HepG2 (cell line): Measurements from ENCODE around the gene PLLP. TPM values are rescaled to one million over a fixed set of nuclear protein-coding genes. Genes with fewer than 3 reads are reported as not detected.

Experiments
- ATF1 ChIP-seq: IDR thresholded peaks from 2 replicates; pipeline ENCODE4 v1.6.1; 2016; ENCODE audit warnings: mild to moderate bottlenecking, control low read depth
- CENPT ChIP-seq: sonication (generic); formaldehyde crosslinking; IDR thresholded peaks from 2 replicates; pipeline ENCODE4 v1.8.0; 2022; ENCODE audit warnings: low read depth, mild to moderate bottlenecking, moderate library complexity, missing genetic modification reagents
- ETV6 ChIP-seq: sonication (generic); formaldehyde crosslinking; conservative IDR thresholded peaks from 2 replicates; pipeline ENCODE4 v1.4.0; 2020; ENCODE audit warnings: missing genetic modification reagents
- HNRNPK ChIP-seq: fragments of 200-400 bp; formaldehyde crosslinking; IDR thresholded peaks from 2 replicates; pipeline ENCODE4 v1.6.1; 2018; ENCODE audit warnings: low read length, low read depth, moderate library complexity, mild to moderate bottlenecking; ENCODE audit not compliant: poor library complexity, severe bottlenecking
- IRF2 ChIP-seq: IDR thresholded peaks from 2 replicates; pipeline ENCODE4 v1.6.1; 2018; ENCODE audit warnings: missing genetic modification reagents, missing compliant biosample characterization
- MBD4 ChIP-seq: IDR thresholded peaks from 2 replicates; pipeline ENCODE4 v1.6.1; 2012; ENCODE audit warnings: low read length, inconsistent platforms, borderline replicate concordance
- NKX3-1 ChIP-seq: sonication (generic); formaldehyde crosslinking; IDR thresholded peaks from 2 replicates; pipeline ENCODE4 v1.5.0; 2020; ENCODE audit warnings: missing genetic modification reagents
- NRL ChIP-seq: sonication (generic); formaldehyde crosslinking; IDR thresholded peaks from 2 replicates; pipeline ENCODE4 v1.5.0; 2020; ENCODE audit warnings: missing genetic modification reagents, mild to moderate bottlenecking, moderate library complexity, borderline replicate concordance
- RFX5 ChIP-seq: IDR thresholded peaks from 2 replicates; pipeline ENCODE4 v1.6.1; 2011; ENCODE audit warnings: low read depth, low read length, improper control_type of control experiment
- SP140L ChIP-seq: sonication (generic); formaldehyde crosslinking; IDR thresholded peaks from 2 replicates; pipeline ENCODE4 v1.4.0; 2020; ENCODE audit warnings: missing genetic modification reagents, borderline replicate concordance
- SPEN ChIP-seq: sonication (generic); formaldehyde crosslinking; IDR thresholded peaks from 2 replicates; pipeline ENCODE4 v1.5.1; 2020; ENCODE audit warnings: low read depth, mild to moderate bottlenecking, missing genetic modification reagents
- ZNF160 ChIP-seq: sonication (generic); formaldehyde crosslinking; IDR thresholded peaks from 2 replicates; pipeline ENCODE4 v1.8.0; 2022; ENCODE audit warnings: mild to moderate bottlenecking, inconsistent platforms, missing genetic modification reagents
- ZNF720 ChIP-seq: sonication (generic); formaldehyde crosslinking; IDR thresholded peaks from 2 replicates; pipeline ENCODE4 v1.4.0; 2020; ENCODE audit warnings: missing genetic modification reagents
- ZNF777 ChIP-seq: sonication (generic); formaldehyde crosslinking; IDR thresholded peaks from 2 replicates; pipeline ENCODE4 v1.4.0; 2020; ENCODE audit warnings: missing genetic modification reagents
- polyA plus RNA-seq, 8 experiments: library from polyadenylated mRNA; depleted of rRNA in 3 of 8; stranded (reverse) in 7 of 8; unstranded in 1 of 8; fragments of >200 nt; fragmentation: Illumina TruSeq in 4 of 8; extraction: Trizol in 4 of 8; gene quantifications; 2 replicates each; pipeline versions ENCODE4 v1.2.1 to v1.2.3, GENCODE V29; 2011 to 2016; ENCODE audit warnings: low read depth in 4 of 8, missing spikeins in 1 of 8, mixed read lengths in 1 of 8; ENCODE audit not compliant: insufficient read depth in 1 of 8
- total RNA-seq, 5 experiments: library from RNA; depleted of rRNA; stranded (reverse); fragments of >200 nt; fragmentation: Illumina TruSeq; extraction: Trizol; gene quantifications; 2 replicates each; pipeline ENCODE4 v1.2.3, GENCODE V29; 2016; ENCODE audit warnings: low read depth in 1 of 5
- TF ChIP-seq, protein P1 (sequence below): sonication (generic); formaldehyde crosslinking; IDR thresholded peaks from 2 replicates; pipeline ENCODE4 v1.4.0; 2020; ENCODE audit warnings: missing genetic modification reagents
- TF ChIP-seq, protein P2 (sequence below): sonication (generic); formaldehyde crosslinking; IDR thresholded peaks from 2 replicates; pipeline ENCODE4 v1.9.0; 2021; ENCODE audit warnings: missing genetic modification reagents, borderline replicate concordance
- TF ChIP-seq, protein P3 (sequence below): IDR thresholded peaks from 2 replicates; pipeline ENCODE4 v1.6.1; 2012; ENCODE audit warnings: low read length, improper control_type of control experiment

PLLP gene
- total and polyA plus RNA-seq, 2 of the 13 experiments (the other 11 are each of a cell fraction or from before 2014, with no cell fraction given), result 60.6 to 127 TPM

DNA sequence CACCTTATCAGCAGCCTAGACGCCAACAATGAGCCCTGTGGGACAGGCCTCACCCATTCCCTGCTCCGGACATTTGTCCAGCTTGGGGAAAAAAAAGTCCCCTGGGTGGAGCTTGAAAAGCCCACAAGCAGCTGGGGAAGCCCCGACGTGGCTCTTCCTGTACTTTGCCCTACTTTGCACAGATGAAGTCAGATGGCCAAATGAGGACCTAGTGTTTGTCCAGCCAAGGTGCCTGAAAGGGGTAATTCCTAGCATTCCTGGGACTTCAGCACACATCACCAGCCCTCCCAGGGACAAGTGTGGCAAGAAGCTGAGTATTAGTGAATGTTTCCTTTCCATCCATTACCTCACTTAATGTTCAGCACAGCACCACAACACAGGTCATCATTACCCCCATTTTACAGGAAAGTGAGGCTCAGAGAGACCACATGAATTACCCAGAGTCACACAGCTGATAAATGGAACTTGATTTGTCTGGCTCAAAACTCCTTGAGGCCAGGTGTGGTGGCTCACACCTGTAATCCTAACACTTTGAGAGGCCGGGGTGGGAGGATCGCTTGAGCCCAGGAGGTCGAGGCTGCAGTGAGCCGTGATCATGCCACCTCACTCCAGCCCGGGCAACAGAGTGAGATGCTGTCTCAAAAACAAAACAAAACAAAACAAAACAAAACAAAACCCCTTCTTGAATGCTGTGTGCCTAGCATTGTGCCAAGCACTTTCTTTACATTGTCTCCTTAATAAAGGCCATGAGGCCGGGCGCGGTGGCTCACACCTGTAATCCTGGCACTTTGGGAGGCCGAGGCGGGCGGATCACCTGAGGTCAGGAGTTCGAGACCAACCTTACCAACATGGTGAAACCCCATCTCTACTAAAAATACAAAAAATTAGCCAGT lies 19.9 kb upstream of the PLLP start (continued):
- TF ChIP-seq, protein P1, sequence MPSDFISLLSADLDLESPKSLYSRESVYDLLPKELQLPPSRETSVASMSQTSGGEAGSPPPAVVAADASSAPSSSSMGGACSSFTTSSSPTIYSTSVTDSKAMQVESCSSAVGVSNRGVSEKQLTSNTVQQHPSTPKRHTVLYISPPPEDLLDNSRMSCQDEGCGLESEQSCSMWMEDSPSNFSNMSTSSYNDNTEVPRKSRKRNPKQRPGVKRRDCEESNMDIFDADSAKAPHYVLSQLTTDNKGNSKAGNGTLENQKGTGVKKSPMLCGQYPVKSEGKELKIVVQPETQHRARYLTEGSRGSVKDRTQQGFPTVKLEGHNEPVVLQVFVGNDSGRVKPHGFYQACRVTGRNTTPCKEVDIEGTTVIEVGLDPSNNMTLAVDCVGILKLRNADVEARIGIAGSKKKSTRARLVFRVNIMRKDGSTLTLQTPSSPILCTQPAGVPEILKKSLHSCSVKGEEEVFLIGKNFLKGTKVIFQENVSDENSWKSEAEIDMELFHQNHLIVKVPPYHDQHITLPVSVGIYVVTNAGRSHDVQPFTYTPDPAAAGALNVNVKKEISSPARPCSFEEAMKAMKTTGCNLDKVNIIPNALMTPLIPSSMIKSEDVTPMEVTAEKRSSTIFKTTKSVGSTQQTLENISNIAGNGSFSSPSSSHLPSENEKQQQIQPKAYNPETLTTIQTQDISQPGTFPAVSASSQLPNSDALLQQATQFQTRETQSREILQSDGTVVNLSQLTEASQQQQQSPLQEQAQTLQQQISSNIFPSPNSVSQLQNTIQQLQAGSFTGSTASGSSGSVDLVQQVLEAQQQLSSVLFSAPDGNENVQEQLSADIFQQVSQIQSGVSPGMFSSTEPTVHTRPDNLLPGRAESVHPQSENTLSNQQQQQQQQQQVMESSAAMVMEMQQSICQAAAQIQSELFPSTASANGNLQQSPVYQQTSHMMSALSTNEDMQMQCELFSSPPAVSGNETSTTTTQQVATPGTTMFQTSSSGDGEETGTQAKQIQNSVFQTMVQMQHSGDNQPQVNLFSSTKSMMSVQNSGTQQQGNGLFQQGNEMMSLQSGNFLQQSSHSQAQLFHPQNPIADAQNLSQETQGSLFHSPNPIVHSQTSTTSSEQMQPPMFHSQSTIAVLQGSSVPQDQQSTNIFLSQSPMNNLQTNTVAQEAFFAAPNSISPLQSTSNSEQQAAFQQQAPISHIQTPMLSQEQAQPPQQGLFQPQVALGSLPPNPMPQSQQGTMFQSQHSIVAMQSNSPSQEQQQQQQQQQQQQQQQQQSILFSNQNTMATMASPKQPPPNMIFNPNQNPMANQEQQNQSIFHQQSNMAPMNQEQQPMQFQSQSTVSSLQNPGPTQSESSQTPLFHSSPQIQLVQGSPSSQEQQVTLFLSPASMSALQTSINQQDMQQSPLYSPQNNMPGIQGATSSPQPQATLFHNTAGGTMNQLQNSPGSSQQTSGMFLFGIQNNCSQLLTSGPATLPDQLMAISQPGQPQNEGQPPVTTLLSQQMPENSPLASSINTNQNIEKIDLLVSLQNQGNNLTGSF (CRISPR knock-in tag), result no peak; the same call in 1 of the 2 replicates
- TF ChIP-seq IRF2 (peak; percentile 84), ETV6 (CRISPR knock-in tag) (0 out of 2 replicates have a peak, but pooled peaks have one; percentile 38), NKX3-1 (CRISPR knock-in tag) (peak; percentile 23; the same call in 1 of the 2 replicates), SP140L (CRISPR knock-in tag) (no peak), ZNF720 (no peak; the same call in 1 of the 2 replicates), MBD4 (no peak), RFX5 (0 out of 2 replicates have a peak, but pooled peaks have one; percentile 38), ATF1 (CRISPR knock-in tag) (no peak; the same call in 1 of the 2 replicates), HNRNPK (no peak), ZNF777 (peak; percentile 98), SPEN (CRISPR knock-in tag) (no peak; the same call in 1 of the 2 replicates), CENPT (no peak), NRL (CRISPR knock-in tag) (no peak), ZNF160 (no peak)
- TF ChIP-seq, protein P2, sequence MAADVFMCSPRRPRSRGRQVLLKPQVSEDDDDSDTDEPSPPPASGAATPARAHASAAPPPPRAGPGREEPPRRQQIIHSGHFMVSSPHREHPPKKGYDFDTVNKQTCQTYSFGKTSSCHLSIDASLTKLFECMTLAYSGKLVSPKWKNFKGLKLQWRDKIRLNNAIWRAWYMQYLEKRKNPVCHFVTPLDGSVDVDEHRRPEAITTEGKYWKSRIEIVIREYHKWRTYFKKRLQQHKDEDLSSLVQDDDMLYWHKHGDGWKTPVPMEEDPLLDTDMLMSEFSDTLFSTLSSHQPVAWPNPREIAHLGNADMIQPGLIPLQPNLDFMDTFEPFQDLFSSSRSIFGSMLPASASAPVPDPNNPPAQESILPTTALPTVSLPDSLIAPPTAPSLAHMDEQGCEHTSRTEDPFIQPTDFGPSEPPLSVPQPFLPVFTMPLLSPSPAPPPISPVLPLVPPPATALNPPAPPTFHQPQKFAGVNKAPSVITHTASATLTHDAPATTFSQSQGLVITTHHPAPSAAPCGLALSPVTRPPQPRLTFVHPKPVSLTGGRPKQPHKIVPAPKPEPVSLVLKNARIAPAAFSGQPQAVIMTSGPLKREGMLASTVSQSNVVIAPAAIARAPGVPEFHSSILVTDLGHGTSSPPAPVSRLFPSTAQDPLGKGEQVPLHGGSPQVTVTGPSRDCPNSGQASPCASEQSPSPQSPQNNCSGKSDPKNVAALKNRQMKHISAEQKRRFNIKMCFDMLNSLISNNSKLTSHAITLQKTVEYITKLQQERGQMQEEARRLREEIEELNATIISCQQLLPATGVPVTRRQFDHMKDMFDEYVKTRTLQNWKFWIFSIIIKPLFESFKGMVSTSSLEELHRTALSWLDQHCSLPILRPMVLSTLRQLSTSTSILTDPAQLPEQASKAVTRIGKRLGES (CRISPR knock-in tag), result no peak
- TF ChIP-seq, protein P3, sequence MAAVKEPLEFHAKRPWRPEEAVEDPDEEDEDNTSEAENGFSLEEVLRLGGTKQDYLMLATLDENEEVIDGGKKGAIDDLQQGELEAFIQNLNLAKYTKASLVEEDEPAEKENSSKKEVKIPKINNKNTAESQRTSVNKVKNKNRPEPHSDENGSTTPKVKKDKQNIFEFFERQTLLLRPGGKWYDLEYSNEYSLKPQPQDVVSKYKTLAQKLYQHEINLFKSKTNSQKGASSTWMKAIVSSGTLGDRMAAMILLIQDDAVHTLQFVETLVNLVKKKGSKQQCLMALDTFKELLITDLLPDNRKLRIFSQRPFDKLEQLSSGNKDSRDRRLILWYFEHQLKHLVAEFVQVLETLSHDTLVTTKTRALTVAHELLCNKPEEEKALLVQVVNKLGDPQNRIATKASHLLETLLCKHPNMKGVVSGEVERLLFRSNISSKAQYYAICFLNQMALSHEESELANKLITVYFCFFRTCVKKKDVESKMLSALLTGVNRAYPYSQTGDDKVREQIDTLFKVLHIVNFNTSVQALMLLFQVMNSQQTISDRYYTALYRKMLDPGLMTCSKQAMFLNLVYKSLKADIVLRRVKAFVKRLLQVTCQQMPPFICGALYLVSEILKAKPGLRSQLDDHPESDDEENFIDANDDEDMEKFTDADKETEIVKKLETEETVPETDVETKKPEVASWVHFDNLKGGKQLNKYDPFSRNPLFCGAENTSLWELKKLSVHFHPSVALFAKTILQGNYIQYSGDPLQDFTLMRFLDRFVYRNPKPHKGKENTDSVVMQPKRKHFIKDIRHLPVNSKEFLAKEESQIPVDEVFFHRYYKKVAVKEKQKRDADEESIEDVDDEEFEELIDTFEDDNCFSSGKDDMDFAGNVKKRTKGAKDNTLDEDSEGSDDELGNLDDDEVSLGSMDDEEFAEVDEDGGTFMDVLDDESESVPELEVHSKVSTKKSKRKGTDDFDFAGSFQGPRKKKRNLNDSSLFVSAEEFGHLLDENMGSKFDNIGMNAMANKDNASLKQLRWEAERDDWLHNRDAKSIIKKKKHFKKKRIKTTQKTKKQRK, result no peak
